Adrenal gland (tissue), 5 donors: ENCODE measurements around the gene CALCB.

Source experiments
- POLR2A ChIP-seq, 2 donors: fragments of 450-650 bp; IDR thresholded peaks; one replicate each; pipeline ENCODE4 v1.6.1; 2017; ENCODE audit warnings: antibody characterized with exemption in 2 of 2, mild to moderate bottlenecking in 2 of 2, moderate library complexity in 1 of 2
- TF ChIP-seq, protein P1 (sequence below), 6 experiments: fragments of 450-650 bp in 4 of 6; fragments of 200-600 bp in 2 of 6; sonication (generic) in 1 of 6; IDR thresholded peaks; 1 replicate in 5 of 6; 2 replicates in 1 of 6; pipeline versions ENCODE4 v1.5.1 to v1.8.0; 2016 to 2021; ENCODE audit warnings: antibody characterized with exemption in 6 of 6, mild to moderate bottlenecking in 2 of 6, moderate library complexity in 1 of 6
- donor health status: DM: no; HTN: no; CAD: no.

DNA sequence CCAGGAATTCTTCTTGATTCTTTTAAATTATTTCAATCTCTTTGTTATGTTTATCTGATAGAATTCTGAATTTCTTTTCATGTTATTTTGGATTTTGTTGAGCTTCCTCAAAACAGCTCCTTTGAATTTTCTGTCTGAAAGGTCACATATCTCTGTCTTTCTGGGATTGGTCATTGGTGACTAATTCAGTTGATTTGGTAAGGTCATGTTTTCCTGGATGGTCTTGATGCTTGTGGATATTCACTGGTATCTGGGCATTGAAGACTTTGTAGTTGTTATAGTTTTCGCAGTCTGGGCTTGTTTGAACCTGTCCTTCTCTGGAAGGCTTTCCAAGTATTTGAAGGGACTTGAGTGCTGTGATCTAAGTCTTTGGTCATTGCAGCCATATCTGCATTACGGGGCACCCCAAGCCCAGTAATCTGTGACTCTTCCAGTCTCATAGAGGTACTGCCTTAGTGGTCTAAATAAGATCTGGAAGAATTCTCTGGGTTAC is 22.4 kb downstream of the CALCB start:
- TF ChIP-seq, protein P1, sequence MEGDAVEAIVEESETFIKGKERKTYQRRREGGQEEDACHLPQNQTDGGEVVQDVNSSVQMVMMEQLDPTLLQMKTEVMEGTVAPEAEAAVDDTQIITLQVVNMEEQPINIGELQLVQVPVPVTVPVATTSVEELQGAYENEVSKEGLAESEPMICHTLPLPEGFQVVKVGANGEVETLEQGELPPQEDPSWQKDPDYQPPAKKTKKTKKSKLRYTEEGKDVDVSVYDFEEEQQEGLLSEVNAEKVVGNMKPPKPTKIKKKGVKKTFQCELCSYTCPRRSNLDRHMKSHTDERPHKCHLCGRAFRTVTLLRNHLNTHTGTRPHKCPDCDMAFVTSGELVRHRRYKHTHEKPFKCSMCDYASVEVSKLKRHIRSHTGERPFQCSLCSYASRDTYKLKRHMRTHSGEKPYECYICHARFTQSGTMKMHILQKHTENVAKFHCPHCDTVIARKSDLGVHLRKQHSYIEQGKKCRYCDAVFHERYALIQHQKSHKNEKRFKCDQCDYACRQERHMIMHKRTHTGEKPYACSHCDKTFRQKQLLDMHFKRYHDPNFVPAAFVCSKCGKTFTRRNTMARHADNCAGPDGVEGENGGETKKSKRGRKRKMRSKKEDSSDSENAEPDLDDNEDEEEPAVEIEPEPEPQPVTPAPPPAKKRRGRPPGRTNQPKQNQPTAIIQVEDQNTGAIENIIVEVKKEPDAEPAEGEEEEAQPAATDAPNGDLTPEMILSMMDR (IDR thresholded peaks at IDR 0.05) = no peak
- no peak for TF ChIP-seq POLR2A (IDR thresholded peaks at IDR 0.05)
